GM12801 (cell line): ENCODE results near the gene ASB10.

Source experiments
- TF ChIP-seq, protein P1 (sequence below): IDR thresholded peaks from one replicate; pipeline ENCODE4 v1.5.1; 2011; ENCODE audit warnings: control low read depth; ENCODE audit not compliant: insufficient read length; ENCODE audit errors: extremely low read depth

Gene ASB10

DNA sequence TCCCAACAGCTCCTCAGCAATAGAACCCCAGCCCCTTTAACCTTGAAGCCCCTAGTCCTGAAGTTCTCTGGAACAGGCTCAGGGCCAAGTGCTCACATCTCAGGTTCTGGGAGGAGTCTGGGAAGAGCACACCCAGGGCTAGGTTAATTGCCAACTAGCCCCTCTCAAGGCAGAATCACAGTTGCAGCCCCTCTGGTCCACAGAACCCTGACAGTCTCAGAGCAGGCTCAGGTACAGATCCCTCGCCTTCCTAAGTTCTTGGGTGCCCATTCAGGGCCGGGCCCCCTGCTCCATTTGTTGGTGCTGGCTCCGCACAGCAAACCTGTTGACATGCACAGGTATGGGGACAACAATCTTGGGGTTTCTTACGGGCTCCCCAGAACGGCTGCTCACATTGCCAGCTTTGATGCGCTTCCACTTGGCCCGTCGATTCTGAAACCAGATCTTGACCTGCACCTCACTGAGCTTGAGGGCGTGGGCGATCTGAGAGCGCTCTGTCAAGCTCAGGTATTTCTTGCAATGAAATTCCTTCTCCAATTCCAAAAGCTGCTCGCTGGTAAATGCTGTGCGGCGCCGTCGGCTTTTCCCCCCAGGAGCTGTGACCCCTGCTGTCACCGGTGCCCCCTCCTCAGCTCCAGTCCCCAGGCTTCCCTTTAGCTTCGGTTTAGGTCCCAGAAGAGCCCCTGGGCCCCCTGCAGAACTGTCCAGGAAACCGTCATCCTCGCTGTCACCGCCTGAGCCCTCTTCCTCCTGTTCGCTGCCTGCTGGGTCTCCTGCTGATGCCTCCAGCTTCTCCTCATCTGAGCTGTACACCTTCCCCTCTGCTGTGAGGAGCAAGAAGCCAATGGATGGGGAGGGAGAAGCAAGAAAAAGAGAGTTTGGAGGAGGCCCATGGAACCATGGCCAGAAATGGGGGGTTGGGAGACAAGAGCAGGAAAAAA lies 38.5 kb downstream of the ASB10 start:
- TF ChIP-seq, protein P1, sequence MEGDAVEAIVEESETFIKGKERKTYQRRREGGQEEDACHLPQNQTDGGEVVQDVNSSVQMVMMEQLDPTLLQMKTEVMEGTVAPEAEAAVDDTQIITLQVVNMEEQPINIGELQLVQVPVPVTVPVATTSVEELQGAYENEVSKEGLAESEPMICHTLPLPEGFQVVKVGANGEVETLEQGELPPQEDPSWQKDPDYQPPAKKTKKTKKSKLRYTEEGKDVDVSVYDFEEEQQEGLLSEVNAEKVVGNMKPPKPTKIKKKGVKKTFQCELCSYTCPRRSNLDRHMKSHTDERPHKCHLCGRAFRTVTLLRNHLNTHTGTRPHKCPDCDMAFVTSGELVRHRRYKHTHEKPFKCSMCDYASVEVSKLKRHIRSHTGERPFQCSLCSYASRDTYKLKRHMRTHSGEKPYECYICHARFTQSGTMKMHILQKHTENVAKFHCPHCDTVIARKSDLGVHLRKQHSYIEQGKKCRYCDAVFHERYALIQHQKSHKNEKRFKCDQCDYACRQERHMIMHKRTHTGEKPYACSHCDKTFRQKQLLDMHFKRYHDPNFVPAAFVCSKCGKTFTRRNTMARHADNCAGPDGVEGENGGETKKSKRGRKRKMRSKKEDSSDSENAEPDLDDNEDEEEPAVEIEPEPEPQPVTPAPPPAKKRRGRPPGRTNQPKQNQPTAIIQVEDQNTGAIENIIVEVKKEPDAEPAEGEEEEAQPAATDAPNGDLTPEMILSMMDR = no peak

DNA sequence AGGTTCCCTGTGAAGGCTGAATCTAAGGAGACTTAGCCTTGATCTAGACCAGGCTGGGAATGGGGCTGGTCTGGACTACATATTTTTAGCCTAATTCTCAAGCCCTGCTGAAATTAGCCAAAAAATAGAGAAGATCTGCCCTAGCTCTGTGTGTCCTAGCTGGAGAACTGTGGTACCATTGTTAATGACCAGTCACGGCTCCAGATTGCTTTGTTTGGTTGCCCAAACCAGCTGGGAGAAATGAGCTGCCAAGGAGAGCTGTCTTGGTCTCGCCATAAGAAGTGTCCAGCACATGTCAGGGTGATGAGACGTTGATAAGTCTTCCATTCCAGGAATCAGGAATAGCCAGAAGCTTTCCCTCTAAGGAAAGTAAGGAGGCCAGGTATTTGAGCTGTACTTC lies 40.3 kb downstream of the ASB10 start:
- TF ChIP-seq, protein P1 = no peak

DNA sequence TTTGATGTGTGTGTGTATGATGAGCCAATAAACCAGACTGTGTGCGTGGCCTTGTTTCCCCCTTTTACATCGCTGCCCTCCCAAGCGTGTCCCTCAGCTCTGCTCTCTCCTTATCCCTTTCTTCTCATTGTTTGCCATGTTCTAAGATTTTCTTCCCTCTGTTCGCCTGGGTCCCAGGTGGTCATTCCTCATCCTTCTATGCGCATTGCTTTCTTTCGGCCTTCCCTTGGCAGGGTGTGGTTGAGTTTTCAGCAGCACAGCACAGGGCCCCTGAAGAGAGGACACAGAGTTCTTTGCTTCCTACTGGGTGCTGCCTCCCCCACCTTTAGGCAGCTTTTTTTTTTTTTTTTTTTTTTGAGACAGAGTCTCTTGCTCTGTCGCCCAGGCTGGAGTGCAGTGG lies 42.7 kb downstream of the ASB10 start:
- TF ChIP-seq, protein P1 = no peak

DNA sequence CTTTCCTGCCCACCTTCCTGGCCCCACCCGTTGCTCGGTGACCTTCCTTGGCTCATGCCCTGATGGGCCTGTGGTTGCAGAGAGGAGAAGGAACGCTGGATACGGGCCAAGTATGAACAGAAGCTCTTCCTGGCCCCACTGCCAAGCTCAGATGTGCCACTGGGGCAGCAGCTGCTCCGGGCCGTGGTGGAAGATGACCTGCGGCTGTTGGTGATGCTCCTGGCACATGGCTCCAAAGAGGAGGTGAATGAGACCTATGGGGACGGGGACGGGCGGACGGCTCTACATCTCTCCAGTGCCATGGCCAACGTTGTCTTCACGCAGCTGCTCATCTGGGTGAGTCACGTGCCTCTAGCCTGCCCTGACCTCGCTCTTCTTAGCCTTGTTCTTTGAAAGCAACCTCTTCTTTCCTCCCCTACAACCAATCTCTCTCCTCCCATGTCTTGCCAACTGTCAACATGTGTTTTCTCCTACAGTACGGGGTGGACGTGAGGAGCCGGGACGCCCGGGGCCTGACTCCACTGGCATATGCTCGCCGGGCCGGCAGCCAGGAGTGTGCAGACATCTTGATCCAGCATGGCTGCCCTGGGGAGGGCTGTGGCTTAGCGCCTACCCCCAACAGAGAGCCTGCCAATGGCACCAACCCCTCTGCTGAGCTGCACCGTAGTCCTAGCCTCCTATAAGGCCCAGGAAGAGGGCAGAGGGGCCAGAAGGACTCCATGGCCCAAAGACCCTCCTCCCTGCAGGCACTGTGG lies 43.6 kb downstream of the ASB10 start:
- TF ChIP-seq, protein P1 = no peak

DNA sequence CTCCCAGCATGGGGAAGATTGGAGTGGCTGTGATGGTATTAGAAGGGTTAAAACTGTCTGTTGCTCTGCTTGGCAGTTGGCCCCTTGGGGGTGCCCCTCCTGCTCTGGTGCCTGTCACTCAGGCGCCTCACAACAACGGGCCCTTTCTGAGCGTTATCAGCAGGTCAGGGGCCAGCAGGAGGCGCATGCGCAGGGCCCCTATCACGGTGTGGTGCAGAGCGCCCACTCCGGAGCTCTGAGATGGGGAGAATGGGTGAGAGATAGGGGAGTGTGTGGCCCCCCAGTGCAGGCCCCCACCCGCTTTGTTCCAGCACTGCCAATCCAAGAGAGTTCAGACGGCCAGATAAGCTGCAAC lies 44.4 kb downstream of the ASB10 start:
- TF ChIP-seq, protein P1 = no peak

DNA sequence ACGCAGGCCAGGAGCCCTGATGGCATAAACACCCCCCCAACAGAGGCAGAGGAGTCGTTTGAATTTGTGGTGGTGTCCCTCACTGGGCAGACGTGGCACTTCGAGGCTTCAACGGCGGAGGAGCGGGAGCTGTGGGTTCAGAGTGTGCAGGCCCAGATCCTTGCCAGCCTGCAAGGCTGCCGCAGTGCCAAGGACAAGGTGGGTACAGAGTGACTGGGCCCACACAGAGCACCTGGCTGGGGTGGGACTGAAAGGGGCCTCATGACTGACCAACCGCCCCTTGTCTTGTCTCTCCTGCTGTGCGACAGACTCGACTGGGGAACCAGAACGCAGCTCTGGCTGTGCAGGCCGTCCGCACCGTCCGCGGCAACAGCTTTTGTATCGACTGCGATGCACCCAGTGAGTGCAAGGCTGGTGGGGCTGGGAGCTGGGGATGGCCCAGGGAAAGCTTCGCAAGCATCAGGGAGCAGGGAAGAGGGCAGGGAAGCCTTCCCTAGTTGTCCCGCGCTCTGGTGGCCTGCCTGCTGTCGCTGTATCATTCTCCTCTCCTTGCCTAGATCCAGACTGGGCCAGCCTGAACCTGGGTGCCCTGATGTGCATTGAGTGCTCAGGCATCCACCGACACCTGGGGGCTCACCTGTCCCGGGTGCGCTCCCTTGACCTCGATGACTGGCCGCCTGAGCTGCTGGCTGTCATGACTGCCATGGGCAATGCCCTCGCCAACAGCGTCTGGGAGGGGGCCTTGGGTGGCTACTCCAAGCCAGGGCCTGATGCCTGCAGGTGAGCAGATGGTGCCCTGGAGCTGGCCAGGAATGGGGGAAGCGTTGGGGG lies 45.0 kb downstream of the ASB10 start:
- TF ChIP-seq, protein P1 = no peak
